Suppressor macrophage treated with lipopolysaccharide for 1 hour (primary cell): Measurements from ENCODE around the gene ALK.

Experiments used
- DNase-seq, 3 donors: peaks; one replicate each; pipeline ENCODE4 v3.0.0-alpha.2; 2020 to 2022

The ALK gene

GRCh38 chr2:29433920-29434319 is 487.5 kb downstream of the ALK start:
- no peak for DNase-seq

DNA sequence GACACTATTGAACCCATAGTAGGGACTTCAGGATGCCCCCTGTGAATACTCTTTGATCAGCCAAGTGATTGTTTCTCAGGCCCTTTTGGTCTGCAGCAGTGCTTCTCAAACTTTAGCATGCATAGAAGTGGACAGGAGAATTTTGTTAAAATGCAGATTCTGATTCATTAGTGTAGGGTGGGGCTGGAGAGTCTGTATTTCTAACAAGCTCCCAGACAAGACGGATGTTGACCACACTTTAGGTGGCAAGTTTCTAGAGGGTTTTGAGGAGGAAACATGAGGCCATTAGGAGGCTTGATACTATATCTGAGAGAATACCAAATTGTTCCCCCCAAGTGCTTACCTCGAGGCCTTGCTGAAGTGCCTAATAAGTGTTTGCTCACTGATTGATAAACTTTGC is 488.3 kb downstream of the ALK start:
- DNase-seq = no peak

- DNase-seq = no peak
Observed at GRCh38 chr2:29431485-29431884, 489.9 kb downstream of the ALK start.

GRCh38 chr2:29430382-29431112 is 490.8 kb downstream of the ALK start:
- DNase-seq = no peak

DNA sequence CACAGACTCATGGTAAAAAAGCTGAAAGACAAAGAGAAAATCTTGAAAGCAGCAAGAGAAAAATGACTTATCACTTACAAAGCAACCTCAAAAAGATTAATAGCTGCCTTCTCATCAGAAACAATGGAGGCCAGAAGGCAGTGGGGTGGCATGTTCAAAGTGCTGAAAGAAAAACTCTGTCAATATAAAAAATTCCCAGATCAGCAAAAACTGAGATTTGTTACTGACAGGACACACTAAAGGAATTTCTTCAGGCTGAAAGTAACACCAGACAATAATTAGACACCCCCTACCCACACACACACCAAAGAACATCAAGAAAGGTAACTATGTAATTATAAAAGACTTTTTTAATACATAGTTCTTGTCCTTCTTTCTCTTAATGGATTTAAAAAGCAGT is 495.0 kb downstream of the ALK start:
- no peak for DNase-seq

DNA sequence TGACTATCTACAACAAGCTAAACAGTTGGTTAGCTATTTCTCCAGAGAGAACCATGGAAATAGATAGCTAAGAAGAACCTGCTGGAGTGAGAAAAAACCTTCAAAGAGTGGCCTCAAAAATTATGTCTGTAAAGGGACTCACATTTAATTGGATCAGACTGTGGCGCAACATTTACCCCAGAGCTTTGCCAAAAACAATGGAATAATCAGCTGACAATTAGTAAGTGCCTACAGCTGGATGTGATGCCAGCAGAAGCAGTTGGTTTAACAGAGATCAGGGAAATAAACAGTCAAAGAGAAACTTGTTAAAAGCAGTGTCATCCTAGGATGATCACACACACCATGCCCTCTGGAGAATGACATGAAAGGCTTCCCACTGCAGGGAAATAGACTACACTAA is 495.5 kb downstream of the ALK start:
- DNase-seq = peak in 2 of 3 donors; percentile 8 to 19

GRCh38 chr2:29423061-29423666 is 498.2 kb downstream of the ALK start:
- peak; percentile 12 to 28 (median 20) for DNase-seq

DNA sequence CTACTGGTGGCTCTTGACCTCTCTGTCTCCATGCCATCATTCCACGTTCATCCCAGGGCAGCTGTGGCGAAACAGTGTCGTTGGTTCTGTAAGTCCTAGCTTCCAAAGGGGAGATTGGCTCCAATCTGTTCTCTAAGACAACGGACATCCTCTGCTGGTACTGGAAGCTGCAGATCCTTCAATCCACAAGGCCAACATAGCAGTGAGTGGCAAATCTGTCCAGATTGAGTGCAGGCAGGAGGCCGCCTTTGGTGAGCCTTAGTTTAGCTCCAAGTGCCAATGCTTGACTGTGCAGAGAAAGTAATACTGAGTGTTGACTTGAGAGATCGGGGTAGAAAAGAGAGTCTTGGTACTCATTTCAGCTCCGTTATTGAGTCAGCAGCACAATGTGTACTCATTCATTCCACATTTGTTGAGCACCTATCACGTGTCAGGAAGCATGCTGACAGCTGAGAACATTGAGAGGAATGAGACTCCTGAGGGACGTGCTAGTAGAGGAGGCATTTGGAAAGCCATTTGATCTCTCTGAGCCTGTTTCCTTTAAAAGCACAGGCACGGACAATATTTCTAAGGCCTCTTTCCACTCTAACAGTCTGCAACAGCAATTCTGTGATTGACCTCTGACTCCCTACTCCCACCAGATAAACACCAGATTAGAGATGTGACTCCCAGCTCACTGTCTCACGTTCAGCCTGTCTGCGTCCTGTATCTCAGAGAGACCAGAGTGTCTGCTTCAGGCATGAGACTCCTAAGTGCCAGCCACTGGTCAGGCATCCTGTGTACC is 500.2 kb downstream of the ALK start:
- DNase-seq = no peak

DNA sequence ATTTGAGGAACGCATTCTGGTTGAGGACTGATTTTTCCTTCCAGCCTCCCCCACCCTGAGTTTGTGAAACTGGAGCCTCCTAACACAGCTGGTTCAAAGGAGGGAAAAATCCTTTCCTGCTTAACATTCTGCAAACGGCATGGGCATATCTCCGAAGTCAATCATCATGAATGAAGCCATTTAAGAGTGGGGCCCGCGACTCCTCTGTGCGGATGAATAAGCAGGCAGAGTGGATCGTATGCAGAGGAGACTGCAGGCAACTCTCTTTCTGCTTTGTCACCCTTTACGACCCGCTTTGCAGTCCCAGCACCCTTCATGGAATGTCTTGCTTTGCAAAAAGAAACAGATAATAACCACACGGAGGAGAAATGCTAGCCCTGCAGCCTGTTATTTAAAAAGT is 500.9 kb downstream of the ALK start:
- DNase-seq = no peak

DNA sequence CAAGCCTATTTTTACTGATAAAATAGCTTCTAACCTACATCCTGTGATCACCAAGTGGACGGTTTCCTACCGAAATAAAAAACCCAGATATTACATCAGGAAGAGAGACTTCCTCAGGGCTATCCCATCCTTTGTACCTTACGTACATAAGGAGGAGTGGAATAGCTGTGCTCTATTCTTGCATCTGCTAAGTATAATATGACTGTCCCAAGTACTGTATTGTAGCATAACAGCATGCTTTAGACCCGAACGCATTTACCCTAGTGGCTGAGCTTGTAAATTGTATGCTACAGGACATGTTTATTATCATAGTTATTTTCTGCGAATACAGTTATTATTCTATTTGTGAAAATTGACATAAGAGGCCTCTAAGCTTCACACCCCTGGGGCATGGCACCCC is 503.8 kb downstream of the ALK start:
- no peak for DNase-seq

DNA sequence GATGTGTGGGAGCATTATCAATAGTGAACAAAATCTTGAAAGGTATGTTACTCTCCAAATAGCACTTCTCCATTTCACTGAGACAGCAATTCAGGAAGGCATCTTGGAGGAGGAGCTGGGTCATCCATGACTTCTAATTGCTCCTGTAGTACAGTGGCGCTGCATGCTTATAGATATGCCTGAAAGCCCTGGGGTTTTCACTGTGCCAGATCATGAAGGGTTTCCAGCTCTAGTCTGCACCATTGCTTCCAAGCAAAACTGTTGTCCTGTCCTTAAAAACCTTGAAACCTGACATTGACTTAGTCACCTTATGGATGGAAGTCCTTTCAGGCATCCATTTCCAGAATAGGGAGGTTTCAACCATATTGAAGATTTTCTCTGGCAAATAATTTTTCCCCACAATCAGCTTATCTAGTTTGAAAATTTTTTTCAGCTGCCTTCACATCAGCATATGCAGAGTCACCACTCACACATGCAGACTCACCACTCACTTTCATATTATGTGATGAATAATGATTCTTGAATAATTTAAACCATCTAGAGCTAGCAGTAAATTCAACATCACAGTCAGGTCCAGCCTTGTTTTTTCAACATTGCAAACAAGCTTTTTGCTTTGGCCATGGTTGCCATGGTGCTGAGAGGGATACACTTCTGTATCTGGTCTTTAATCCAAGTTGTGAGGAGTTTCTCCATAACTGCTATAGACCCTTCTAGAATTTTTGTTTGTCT is 509.0 kb downstream of the ALK start:
- no peak for DNase-seq

- no peak for DNase-seq
Observed at GRCh38 chr2:29405707-29406106, 515.7 kb downstream of the ALK start.

- no peak for DNase-seq
Observed at GRCh38 chr2:29405266-29405665, 516.1 kb downstream of the ALK start.

GRCh38 chr2:29401994-29402393 is 519.4 kb downstream of the ALK start:
- no peak for DNase-seq

- DNase-seq = no peak
Observed at GRCh38 chr2:29400930-29401653, 520.3 kb downstream of the ALK start.

DNA sequence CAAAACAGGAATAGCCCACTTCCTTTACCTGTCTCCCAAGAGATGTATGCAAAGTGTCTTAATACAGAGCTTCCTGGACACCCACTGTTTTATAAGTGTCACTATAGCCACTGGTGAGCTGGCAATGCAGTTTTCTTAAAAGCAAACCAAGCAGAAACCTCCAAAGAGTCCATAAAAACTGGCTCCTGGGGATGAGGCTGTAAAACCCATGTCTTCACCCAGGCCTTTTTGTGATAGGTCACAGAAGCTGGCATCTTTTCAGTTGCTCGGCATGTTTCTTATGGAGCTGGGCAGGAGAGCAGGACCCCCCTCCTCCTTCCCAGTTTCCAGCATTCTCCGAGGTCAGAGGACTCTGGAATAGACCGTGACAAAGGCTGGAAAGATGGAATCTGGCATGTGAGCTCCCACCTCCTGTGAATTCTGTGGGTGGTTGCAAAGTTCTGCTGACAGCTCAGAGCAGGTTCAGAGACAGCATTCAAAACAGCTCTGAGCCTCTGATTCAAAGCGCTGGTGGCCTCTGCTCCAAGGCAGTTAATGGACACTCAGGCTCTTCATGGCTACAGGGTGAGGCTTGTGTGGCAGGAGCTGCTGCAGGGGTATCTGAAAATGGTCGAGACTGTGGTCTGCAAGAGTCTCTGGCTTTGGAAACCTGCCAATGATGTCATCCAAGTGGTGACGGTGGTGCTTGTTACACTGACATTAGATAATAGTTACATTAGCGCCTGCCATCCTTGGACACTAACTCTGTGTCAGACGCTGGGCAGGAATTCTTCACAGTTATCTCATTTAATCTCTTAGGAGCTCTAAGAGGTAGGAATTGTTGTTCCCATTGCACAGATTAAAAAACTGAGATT is 522.8 kb downstream of the ALK start:
- DNase-seq = no peak

GRCh38 chr2:29397713-29398112 is 523.7 kb downstream of the ALK start:
- no peak for DNase-seq

DNA sequence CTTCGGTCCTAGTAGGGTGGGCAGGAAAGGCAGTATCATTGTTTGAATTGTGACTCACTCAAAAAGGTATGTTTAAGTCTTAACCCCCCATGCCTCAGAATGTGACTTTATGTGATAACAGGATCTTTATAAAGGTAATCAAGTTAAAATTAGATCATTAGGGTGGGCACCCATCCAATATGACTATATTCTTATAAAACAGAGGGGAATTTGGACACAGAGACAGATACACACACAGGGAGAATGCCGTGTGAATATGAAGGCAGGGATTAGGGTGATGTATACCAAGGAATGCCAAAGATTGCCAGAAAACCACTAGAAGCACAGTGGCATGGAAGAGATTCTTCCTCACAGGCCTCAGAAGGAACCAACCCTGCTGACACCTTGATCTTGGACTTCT is 524.3 kb downstream of the ALK start:
- DNase-seq = no peak

DNA sequence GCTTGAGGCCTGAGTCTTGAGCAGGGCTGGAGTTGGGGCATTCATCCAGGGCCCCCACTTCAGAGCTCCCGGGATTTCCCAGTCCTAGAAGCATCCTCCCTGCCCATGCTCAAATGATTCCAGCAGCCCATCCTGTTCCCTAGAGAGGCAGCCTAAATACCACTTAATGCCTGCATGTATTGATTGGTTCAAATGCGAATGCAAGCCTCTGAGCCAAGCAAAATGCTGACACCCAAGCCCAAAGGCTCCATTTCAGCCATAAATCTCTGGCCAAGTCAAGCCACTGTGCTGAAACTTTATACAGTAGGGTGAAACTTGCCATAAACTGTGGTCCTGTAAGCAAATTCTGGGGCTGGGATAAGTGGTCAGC is 526.4 kb downstream of the ALK start:
- no peak for DNase-seq

- DNase-seq = peak in 1 of 3 donors; percentile 7
Observed at GRCh38 chr2:29394311-29394980, 526.9 kb downstream of the ALK start.

- DNase-seq = no peak
Observed at GRCh38 chr2:29393676-29394075, 527.7 kb downstream of the ALK start.
